DND-41 (cell line): ENCODE measurements around the gene STX1B.

Experiments
- ATAC-seq: fragments of 200-7000 bp; cut with Tn5 transposase; 3 replicates; pipeline ENCODE4 v1.9.1; 2021; ENCODE audit warnings: low read depth; ENCODE audit not compliant: insufficient read depth
- DNase-seq: peaks from one replicate; pipeline ENCODE4 v3.0.0-alpha.2; 2020
- H2AFZ ChIP-seq: 2 replicates; pipeline ENCODE4 v1.6.0; 2012; ENCODE audit warnings: low read depth, low read length
- H3K27ac ChIP-seq: 2 replicates; pipeline ENCODE4 v1.5.1; 2012; ENCODE audit warnings: low read length, inconsistent platforms
- H3K27me3 ChIP-seq: fragments of 200-600 bp; sonication (generic); 2 replicates; pipeline ENCODE4 v1.6.0; 2012; ENCODE audit warnings: low read length, mild to moderate bottlenecking, inconsistent platforms; ENCODE audit not compliant: insufficient read depth, poor library complexity
- H3K36me3 ChIP-seq: 2 replicates; pipeline ENCODE4 v1.5.1; 2012; ENCODE audit warnings: low read length, inconsistent platforms; ENCODE audit not compliant: insufficient read depth
- H3K4me1 ChIP-seq: 2 replicates; pipeline ENCODE4 v1.5.1; 2012; ENCODE audit warnings: mild to moderate bottlenecking, low read length; ENCODE audit not compliant: insufficient read depth
- H3K4me2 ChIP-seq: 2 replicates; pipeline ENCODE4 v1.6.0; 2012; ENCODE audit warnings: mild to moderate bottlenecking, moderate library complexity, low read length, inconsistent platforms; ENCODE audit not compliant: insufficient read depth
- H3K4me3 ChIP-seq, 2 experiments: fragments of 200-600 bp in 1 of 2; shearing (Covaris generic) in 1 of 2; 2 replicates each; pipeline ENCODE4 v1.5.1; 2012 to 2016; ENCODE audit warnings: inconsistent platforms in 2 of 2, low read length in 2 of 2, mild to moderate bottlenecking in 2 of 2, low read depth in 1 of 2, moderate library complexity in 1 of 2
- H3K79me2 ChIP-seq: 2 replicates; pipeline ENCODE4 v1.6.0; 2012; ENCODE audit warnings: low read length, inconsistent platforms; ENCODE audit not compliant: insufficient read depth
- H3K9ac ChIP-seq: 2 replicates; pipeline ENCODE4 v1.6.0; 2012; ENCODE audit warnings: low read depth, mild to moderate bottlenecking, inconsistent platforms, low read length, moderate library complexity
- H3K9me3 ChIP-seq: 2 replicates; pipeline ENCODE4 v1.5.1; 2012; ENCODE audit warnings: low read length, moderate library complexity, mild to moderate bottlenecking, inconsistent platforms; ENCODE audit not compliant: insufficient read depth, severe bottlenecking
- H4K20me1 ChIP-seq: 2 replicates; pipeline ENCODE4 v1.6.0; 2012; ENCODE audit warnings: low read length; ENCODE audit not compliant: insufficient read depth
- EZH2 ChIP-seq: IDR thresholded peaks from 3 replicates; pipeline ENCODE4 v1.6.1; 2012; ENCODE audit warnings: borderline replicate concordance, low read depth, mild to moderate bottlenecking, moderate library complexity, low read length, inconsistent platforms; ENCODE audit not compliant: severe bottlenecking
- TF ChIP-seq, protein P1 (sequence below): IDR thresholded peaks from 2 replicates; pipeline ENCODE4 v1.5.1; 2012; ENCODE audit warnings: borderline replicate concordance, low read length, moderate library complexity, mild to moderate bottlenecking; ENCODE audit not compliant: poor library complexity, severe bottlenecking; ENCODE audit errors: extremely low read depth

STX1B gene

GRCh38 chr16:30971298-30971697 lies 39.1 kb downstream of the STX1B start:
- Histone ChIP-seq H3K27ac (no peak overlapping the region), H3K4me2 (no peak overlapping the region), H3K9me3 (no peaks in the 10 kb centered on the region), H3K4me3 (no peak overlapping the region), H3K27me3 (no peaks in the 10 kb centered on the region), H3K79me2 (0 out of 2 replicates have a peak, but pooled peaks cover 2% of the 10 kb centered on the region), H3K36me3 (peaks cover 93% of the 10 kb centered on the region), H3K4me1 (no peaks in the 10 kb centered on the region), H3K9ac (no peak overlapping the region), H4K20me1 (peaks cover 14% of the 10 kb centered on the region), H2AFZ (no peak overlapping the region)
- no peak for ATAC-seq
- DNase-seq: no peak
- no peak for TF ChIP-seq EZH2
- TF ChIP-seq, protein P1, sequence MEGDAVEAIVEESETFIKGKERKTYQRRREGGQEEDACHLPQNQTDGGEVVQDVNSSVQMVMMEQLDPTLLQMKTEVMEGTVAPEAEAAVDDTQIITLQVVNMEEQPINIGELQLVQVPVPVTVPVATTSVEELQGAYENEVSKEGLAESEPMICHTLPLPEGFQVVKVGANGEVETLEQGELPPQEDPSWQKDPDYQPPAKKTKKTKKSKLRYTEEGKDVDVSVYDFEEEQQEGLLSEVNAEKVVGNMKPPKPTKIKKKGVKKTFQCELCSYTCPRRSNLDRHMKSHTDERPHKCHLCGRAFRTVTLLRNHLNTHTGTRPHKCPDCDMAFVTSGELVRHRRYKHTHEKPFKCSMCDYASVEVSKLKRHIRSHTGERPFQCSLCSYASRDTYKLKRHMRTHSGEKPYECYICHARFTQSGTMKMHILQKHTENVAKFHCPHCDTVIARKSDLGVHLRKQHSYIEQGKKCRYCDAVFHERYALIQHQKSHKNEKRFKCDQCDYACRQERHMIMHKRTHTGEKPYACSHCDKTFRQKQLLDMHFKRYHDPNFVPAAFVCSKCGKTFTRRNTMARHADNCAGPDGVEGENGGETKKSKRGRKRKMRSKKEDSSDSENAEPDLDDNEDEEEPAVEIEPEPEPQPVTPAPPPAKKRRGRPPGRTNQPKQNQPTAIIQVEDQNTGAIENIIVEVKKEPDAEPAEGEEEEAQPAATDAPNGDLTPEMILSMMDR: no peak

GRCh38 chr16:30969246-30969842 lies 41.1 kb downstream of the STX1B start:
- ATAC-seq: no peak
- H3K27me3 ChIP-seq: no peaks in the 10 kb centered on the region
- H3K4me1 ChIP-seq: no peaks in the 10 kb centered on the region
- peaks cover 91% of the 10 kb centered on the region for H3K36me3 ChIP-seq
- no peak overlapping the region for H3K27ac ChIP-seq
- peaks cover 30% of the 10 kb centered on the region for H4K20me1 ChIP-seq
- TF ChIP-seq EZH2: no peak
- TF ChIP-seq, protein P1: no peak
- no peak overlapping the region for H2AFZ ChIP-seq
- H3K9me3 ChIP-seq: no peaks in the 10 kb centered on the region
- DNase-seq: no peak
- no peak overlapping the region for H3K4me3 ChIP-seq
- H3K9ac ChIP-seq: no peak overlapping the region
- H3K79me2 ChIP-seq: 0 out of 2 replicates have a peak, but pooled peaks cover 5% of the 10 kb centered on the region
- no peak overlapping the region for H3K4me2 ChIP-seq

DNA sequence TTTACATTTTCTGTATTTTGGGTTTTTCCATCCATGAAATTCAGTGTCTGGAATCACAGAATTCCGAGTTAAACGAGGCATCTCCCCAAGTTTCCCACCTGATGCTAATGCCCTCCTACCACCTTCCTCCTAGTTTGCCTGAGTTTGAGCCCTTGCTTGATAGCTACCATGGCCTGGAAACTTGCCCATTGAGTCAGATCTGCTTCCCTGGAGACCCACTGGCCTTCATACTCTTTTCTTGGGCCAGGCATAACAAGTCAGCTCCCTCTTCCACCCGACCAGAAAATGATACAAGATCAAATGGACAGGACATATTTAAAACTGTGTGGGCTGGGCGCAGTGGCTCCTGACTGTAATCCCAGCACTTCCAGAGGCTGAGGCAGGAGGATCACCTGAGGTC lies 42.6 kb downstream of the STX1B start:
- Histone ChIP-seq H3K9me3 (no peaks in the 10 kb centered on the region), H3K36me3 (peaks cover 91% of the 10 kb centered on the region), H2AFZ (no peak overlapping the region), H3K79me2 (0 out of 2 replicates have a peak, but pooled peaks cover 5% of the 10 kb centered on the region), H4K20me1 (peaks cover 27% of the 10 kb centered on the region), H3K9ac (no peak overlapping the region), H3K27me3 (no peaks in the 10 kb centered on the region), H3K27ac (no peak overlapping the region), H3K4me2 (no peak overlapping the region), H3K4me3 (no peak overlapping the region), H3K4me1 (no peaks in the 10 kb centered on the region)
- DNase-seq (no peak), ATAC-seq (no peak)
- no peak for TF ChIP-seq EZH2
- TF ChIP-seq, protein P1: no peak
